HG02588 (cell line): ENCODE measurements around the gene GAPDHS.
A peak's percentile ranks its signal among the peaks of the same experiment; 100 is the strongest.

Experiments used
- ATAC-seq: cut with Tn5 transposase; IDR thresholded peaks from one replicate; pipeline ENCODE4 v1.9.1; 2021; ENCODE audit warnings: mild to moderate bottlenecking, moderate library complexity; ENCODE audit not compliant: unreplicated experiment

The GAPDHS gene

GRCh38 chr19:35533201-35533821 is at the start of gene GAPDHS:
Gene GAPDHS, plus strand, starts transcription at chr19:35533456. Its CDS starts 72 bp downstream, at chr19:35533528.
- ATAC-seq: no peak

GRCh38 chr19:35484252-35485036 is 48.8 kb upstream of the GAPDHS start:
- peak; percentile 44 for ATAC-seq

- no peak for ATAC-seq
Measured at GRCh38 chr19:35486268-35486708, 47.0 kb upstream of the GAPDHS start.

- ATAC-seq: no peak
Measured at GRCh38 chr19:35487656-35488182, 45.5 kb upstream of the GAPDHS start.

- ATAC-seq: no peak
Measured at GRCh38 chr19:35488677-35489076, 44.6 kb upstream of the GAPDHS start.

- no peak for ATAC-seq
Measured at GRCh38 chr19:35490364-35490763, 42.9 kb upstream of the GAPDHS start, which contains the start of gene KRTDAP. Gene KRTDAP, minus strand, starts transcription at chr19:35490464. Its CDS starts 22 bp downstream, at chr19:35490442.

- no peak for ATAC-seq
Measured at GRCh38 chr19:35491836-35492360, 41.4 kb upstream of the GAPDHS start.

- no peak for ATAC-seq
Measured at GRCh38 chr19:35493971-35494370, 39.3 kb upstream of the GAPDHS start.

- no peak for ATAC-seq
Measured at GRCh38 chr19:35495107-35496064, 37.9 kb upstream of the GAPDHS start.

- no peak for ATAC-seq
Measured at GRCh38 chr19:35497406-35497805, 35.9 kb upstream of the GAPDHS start.

GRCh38 chr19:35498220-35498619 is 35.0 kb upstream of the GAPDHS start:
- ATAC-seq: no peak

- no peak for ATAC-seq
Measured at GRCh38 chr19:35498984-35499527, 34.2 kb upstream of the GAPDHS start.

- no peak for ATAC-seq
Measured at GRCh38 chr19:35500611-35501010, 32.6 kb upstream of the GAPDHS start.

GRCh38 chr19:35501684-35502083 is 31.6 kb upstream of the GAPDHS start:
- ATAC-seq: no peak

- no peak for ATAC-seq
Measured at GRCh38 chr19:35502751-35503150, 30.5 kb upstream of the GAPDHS start.

GRCh38 chr19:35506011-35506410 is 27.2 kb upstream of the GAPDHS start:
- ATAC-seq: no peak

GRCh38 chr19:35507561-35507960 is 25.7 kb upstream of the GAPDHS start:
- ATAC-seq: no peak

GRCh38 chr19:35508129-35508528 is 25.1 kb upstream of the GAPDHS start:
- ATAC-seq: no peak

- ATAC-seq: no peak
Measured at GRCh38 chr19:35509018-35509652, 24.1 kb upstream of the GAPDHS start.
